SU-DHL-6 (cell line): Measurements from ENCODE around the gene MR1.

Source experiments
- CTCF ChIP-seq: fragments of 200-600 bp; sonication (generic); IDR thresholded peaks from one replicate; pipeline ENCODE4 v1.5.1; 2017; ENCODE audit warnings: antibody characterized with exemption, mild to moderate bottlenecking, low read length, moderate library complexity; ENCODE audit not compliant: insufficient read depth, poor library complexity, severe bottlenecking
- EZH2phosphoT487 ChIP-seq: fragments of 200-600 bp; sonication (generic), shearing (Covaris generic); conservative IDR thresholded peaks from 2 replicates; pipeline ENCODE4 v1.6.1; 2018; ENCODE audit warnings: mild to moderate bottlenecking, antibody characterized with exemption, low read length, moderate library complexity, mixed read lengths

DNA sequence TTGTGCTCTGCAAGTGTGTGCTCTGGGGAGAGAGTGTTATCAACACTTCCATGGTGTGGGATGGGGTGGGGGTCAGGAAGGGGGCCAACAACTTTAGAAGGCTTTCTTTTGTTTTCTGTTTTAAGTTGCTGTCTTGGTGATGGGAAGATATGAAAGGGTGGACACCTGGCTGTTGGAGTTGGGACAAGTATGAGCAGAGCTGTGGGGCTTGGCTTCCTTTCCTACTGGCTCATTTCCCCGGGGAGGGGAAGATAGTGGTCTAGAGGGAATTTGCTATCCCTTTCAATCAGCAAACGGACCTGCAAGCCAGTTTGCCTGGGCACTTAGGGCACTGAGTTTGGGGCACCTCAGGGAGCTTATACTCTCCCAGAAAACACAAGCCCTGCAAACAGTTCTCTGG lies 73.9 kb downstream of the MR1 start:
- TF ChIP-seq CTCF (no peak), EZH2phosphoT487 (no peak)
